ENCODE results near the gene FOXQ1.

Gene FOXQ1

GRCh38 chr6:1363729-1364572, 52.1 kb downstream of the FOXQ1 start:
- peak; percentile 36 to 53 (median 40) for DNase-seq
